H9 (cell line): ENCODE measurements around the gene GPC6. TPM values are rescaled to one million over a fixed set of nuclear protein-coding genes. Genes with fewer than 3 reads are reported as not detected.

Source experiments
- DNase-seq: peaks from one replicate; pipeline ENCODE4 v3.0.0-alpha.2; 2017
- H2AFZ ChIP-seq: one replicate; pipeline ENCODE4 v1.6.1; 2013; ENCODE audit warnings: mild to moderate bottlenecking, low read length, control low read depth, moderate library complexity
- H2AK5ac ChIP-seq: 2 replicates; pipeline ENCODE4 v1.6.1; 2013; ENCODE audit warnings: low read length, control low read depth, mixed read lengths; ENCODE audit not compliant: insufficient read length
- H2BK120ac ChIP-seq: one replicate; pipeline ENCODE4 v1.6.1; 2013; ENCODE audit warnings: low read depth, mild to moderate bottlenecking, low read length, control low read depth, inconsistent platforms; ENCODE audit not compliant: poor library complexity, severe bottlenecking
- H2BK12ac ChIP-seq: 2 replicates; pipeline ENCODE4 v1.6.1; 2013; ENCODE audit warnings: low read length, control low read depth, mixed read lengths, low read depth; ENCODE audit not compliant: insufficient read length
- H2BK15ac ChIP-seq: 2 replicates; pipeline ENCODE4 v1.6.1; 2013; ENCODE audit warnings: low read depth, low read length, control low read depth
- H2BK20ac ChIP-seq: one replicate; pipeline ENCODE4 v1.6.1; 2013; ENCODE audit warnings: low read depth, mild to moderate bottlenecking, low read length, control low read depth, inconsistent platforms; ENCODE audit not compliant: poor library complexity, severe bottlenecking
- H2BK5ac ChIP-seq: 2 replicates; pipeline ENCODE4 v1.6.1; 2013; ENCODE audit warnings: low read length, control low read depth, mixed read lengths; ENCODE audit not compliant: insufficient read length
- H3K14ac ChIP-seq: 2 replicates; pipeline ENCODE4 v1.6.1; 2013; ENCODE audit warnings: low read length, control low read depth; ENCODE audit not compliant: insufficient read depth
- H3K18ac ChIP-seq: 2 replicates; pipeline ENCODE4 v1.6.1; 2013; ENCODE audit warnings: low read depth, mild to moderate bottlenecking, mixed read lengths, low read length, control low read depth; ENCODE audit not compliant: insufficient read length
- H3K23ac ChIP-seq: 2 replicates; pipeline ENCODE4 v1.6.1; 2013; ENCODE audit warnings: low read length, control low read depth, mixed read lengths, low read depth; ENCODE audit not compliant: insufficient read length
- H3K23me2 ChIP-seq: 2 replicates; pipeline ENCODE4 v1.6.1; 2013; ENCODE audit warnings: low read depth, mild to moderate bottlenecking, mixed read lengths, low read length, control low read depth; ENCODE audit not compliant: insufficient read length, poor library complexity, severe bottlenecking
- H3K27ac ChIP-seq: 2 replicates; pipeline ENCODE4 v1.5.1; 2013; ENCODE audit warnings: low read length, control low read depth, mixed read lengths, low read depth; ENCODE audit not compliant: insufficient read length
- H3K27me3 ChIP-seq: 2 replicates; pipeline ENCODE4 v1.6.1; 2013; ENCODE audit warnings: low read length, control low read depth, inconsistent platforms; ENCODE audit not compliant: insufficient read depth
- H3K4ac ChIP-seq: 2 replicates; pipeline ENCODE4 v1.6.1; 2013; ENCODE audit warnings: low read depth, mild to moderate bottlenecking, control low read depth, inconsistent platforms, low read length, moderate library complexity
- H3K4me1 ChIP-seq: 2 replicates; pipeline ENCODE4 v1.6.1; 2013; ENCODE audit warnings: low read length, control low read depth, inconsistent platforms; ENCODE audit not compliant: insufficient read depth
- H3K4me2 ChIP-seq: 2 replicates; pipeline ENCODE4 v1.6.1; 2013; ENCODE audit warnings: low read length, control low read depth, mixed read lengths; ENCODE audit not compliant: insufficient read length, insufficient read depth
- H3K56ac ChIP-seq: 2 replicates; pipeline ENCODE4 v1.6.1; 2013; ENCODE audit warnings: low read depth, mild to moderate bottlenecking, mixed read lengths, low read length, control low read depth; ENCODE audit not compliant: insufficient read length
- H3K79me1 ChIP-seq: 2 replicates; pipeline ENCODE4 v1.6.1; 2013; ENCODE audit warnings: low read depth, mild to moderate bottlenecking, moderate library complexity, low read length, control low read depth, inconsistent platforms; ENCODE audit not compliant: insufficient read depth, poor library complexity, severe bottlenecking
- H3K79me2 ChIP-seq: 2 replicates; pipeline ENCODE4 v1.6.1; 2013; ENCODE audit warnings: low read length, control low read depth, inconsistent platforms; ENCODE audit not compliant: insufficient read depth
- H3K9ac ChIP-seq: 2 replicates; pipeline ENCODE4 v1.6.1; 2013; ENCODE audit warnings: low read length, control low read depth, mixed read lengths; ENCODE audit not compliant: insufficient read length; ENCODE audit errors: extremely low read depth
- H3K9me3 ChIP-seq: one replicate; pipeline ENCODE4 v1.6.1; 2013; ENCODE audit warnings: low read depth, low read length, inconsistent platforms; ENCODE audit not compliant: control insufficient read depth
- H3T11ph ChIP-seq: one replicate; pipeline ENCODE4 v1.6.1; 2013; ENCODE audit warnings: mild to moderate bottlenecking, low read length, control low read depth, inconsistent platforms
- H4K20me1 ChIP-seq: one replicate; pipeline ENCODE4 v1.6.1; 2013; ENCODE audit not compliant: control insufficient read depth, insufficient read length, insufficient read depth
- H4K5ac ChIP-seq: 2 replicates; pipeline ENCODE4 v1.6.1; 2013; ENCODE audit warnings: low read depth, mild to moderate bottlenecking, mixed read lengths, low read length, control low read depth; ENCODE audit not compliant: insufficient read length
- H4K8ac ChIP-seq: replicated peaks from 2 replicates; pipeline ENCODE4 v1.6.1; 2013; ENCODE audit warnings: low read length, control low read depth, mixed read lengths, low read depth; ENCODE audit not compliant: insufficient read length
- H4K91ac ChIP-seq: 2 replicates; pipeline ENCODE4 v1.6.1; 2013; ENCODE audit warnings: low read depth, mild to moderate bottlenecking, moderate library complexity, mixed read lengths, low read length, control low read depth; ENCODE audit not compliant: insufficient read length
- H3K27ac Mint-ChIP-seq, 3 experiments: 2 replicates in 2 of 3; 3 replicates in 1 of 3; pipeline ENCODE4 v1.8.0; 2020 to 2021; ENCODE audit warnings: mixed read lengths in 3 of 3, mild to moderate bottlenecking in 1 of 3, moderate library complexity in 1 of 3
- H3K27me3 Mint-ChIP-seq: 2 replicates; pipeline ENCODE4 v1.8.0; 2021; ENCODE audit warnings: low read depth, mild to moderate bottlenecking, moderate library complexity, mixed read lengths
- H3K36me3 Mint-ChIP-seq, 3 experiments: 2 replicates in 2 of 3; 3 replicates in 1 of 3; pipeline ENCODE4 v1.8.0; 2020 to 2021; ENCODE audit warnings: low read depth in 3 of 3, mixed read lengths in 3 of 3; ENCODE audit not compliant: insufficient read depth in 1 of 3
- H3K4me1 Mint-ChIP-seq, 2 experiments: 2 replicates each; pipeline ENCODE4 v1.8.0; 2020; ENCODE audit warnings: mixed read lengths in 2 of 2
- H3K4me3 Mint-ChIP-seq, 2 experiments: 2 replicates in 1 of 2; 3 replicates in 1 of 2; pipeline ENCODE4 v1.8.0; 2020 to 2021; ENCODE audit warnings: mild to moderate bottlenecking in 2 of 2, mixed read lengths in 2 of 2, moderate library complexity in 1 of 2
- H3K9me3 Mint-ChIP-seq, 2 experiments: 2 replicates in 1 of 2; 3 replicates in 1 of 2; pipeline ENCODE4 v1.8.0; 2020; ENCODE audit warnings: mild to moderate bottlenecking in 2 of 2, mixed read lengths in 2 of 2, moderate library complexity in 1 of 2
- CTCF ChIP-seq: fragments of 200-600 bp; sonication (generic); conservative IDR thresholded peaks from 3 replicates; pipeline ENCODE4 v1.8.0; 2021; ENCODE audit warnings: antibody characterized with exemption, mild to moderate bottlenecking
- WGBS: extraction: QIAGEN DNeasy Blood & Tissue Kit; methylation state at CpG from one replicate; pipeline ENCODE4 v1.1.7; 2013; ENCODE audit warnings: missing lambda C conversion rate, low lambda C conversion rate, mixed read lengths; ENCODE audit not compliant: insufficient read length; ENCODE audit errors: extremely low coverage; 5-methylcytosine and 5-hydroxymethylcytosine counted together
- total RNA-seq: library from RNA; stranded (reverse); gene quantifications from 2 replicates; pipeline ENCODE4 v1.2.1, GENCODE V29; 2021

GPC6 gene
- total RNA-seq, 1 experiment from 2014 or later, result 15.6 TPM

GRCh38 chr13:93265800-93266199 is 39.2 kb downstream of the GPC6 start:
- H3K27ac ChIP-seq, result no peak overlapping the region
- no peak overlapping the region for H3K18ac ChIP-seq
- H3K79me2 ChIP-seq, result peaks cover 6% of the 10 kb centered on the region; the same call in 1 of the 2 replicates
- H3K4me3 Mint-ChIP-seq, result no peak overlapping the region
- H3K56ac ChIP-seq, result no peak overlapping the region
- no peak overlapping the region for H2BK15ac ChIP-seq
- no peak overlapping the region for H4K5ac ChIP-seq
- H3T11ph ChIP-seq, result no peak overlapping the region
- H2BK12ac ChIP-seq, result no peak overlapping the region
- H2BK120ac ChIP-seq, result no peak overlapping the region
- H2BK5ac ChIP-seq, result no peak overlapping the region
- no peak overlapping the region for H2AFZ ChIP-seq
- TF ChIP-seq CTCF, result no peak
- H3K23me2 ChIP-seq, result no peaks in the 10 kb centered on the region
- no peaks in the 10 kb centered on the region for H3K9me3 ChIP-seq
- no peak overlapping the region for H4K91ac ChIP-seq
- no peak overlapping the region for H3K4ac ChIP-seq
- no peaks in the 10 kb centered on the region for H3K79me1 ChIP-seq
- no peak overlapping the region for H2AK5ac ChIP-seq
- no peaks in the 10 kb centered on the region for H3K36me3 Mint-ChIP-seq
- H3K9ac ChIP-seq, result no peak overlapping the region
- H4K8ac ChIP-seq, result no peak overlapping the region
- no peaks in the 10 kb centered on the region for H3K27me3 Mint-ChIP-seq
- no peaks in the 10 kb centered on the region for H3K9me3 Mint-ChIP-seq
- no peak overlapping the region for H3K14ac ChIP-seq
- H3K4me1 ChIP-seq, result peaks cover 3% of the 10 kb centered on the region; the same call in 1 of the 2 replicates
- H3K4me2 ChIP-seq, result no peak overlapping the region
- no peak for DNase-seq
- H3K27me3 ChIP-seq, result no peaks in the 10 kb centered on the region
- no peaks in the 10 kb centered on the region for H4K20me1 ChIP-seq
- peaks cover 16 to 19% of the 10 kb centered on the region in 2 experiments for H3K4me1 Mint-ChIP-seq
- H3K27ac Mint-ChIP-seq, result no peak overlapping the region
- no peak overlapping the region for H3K23ac ChIP-seq
- H2BK20ac ChIP-seq, result no peak overlapping the region
- WGBS, result no CpG with 5 or more reads among the region's 5 CpGs
